ENCODE measurements around the gene ATP8A1.

DNA sequence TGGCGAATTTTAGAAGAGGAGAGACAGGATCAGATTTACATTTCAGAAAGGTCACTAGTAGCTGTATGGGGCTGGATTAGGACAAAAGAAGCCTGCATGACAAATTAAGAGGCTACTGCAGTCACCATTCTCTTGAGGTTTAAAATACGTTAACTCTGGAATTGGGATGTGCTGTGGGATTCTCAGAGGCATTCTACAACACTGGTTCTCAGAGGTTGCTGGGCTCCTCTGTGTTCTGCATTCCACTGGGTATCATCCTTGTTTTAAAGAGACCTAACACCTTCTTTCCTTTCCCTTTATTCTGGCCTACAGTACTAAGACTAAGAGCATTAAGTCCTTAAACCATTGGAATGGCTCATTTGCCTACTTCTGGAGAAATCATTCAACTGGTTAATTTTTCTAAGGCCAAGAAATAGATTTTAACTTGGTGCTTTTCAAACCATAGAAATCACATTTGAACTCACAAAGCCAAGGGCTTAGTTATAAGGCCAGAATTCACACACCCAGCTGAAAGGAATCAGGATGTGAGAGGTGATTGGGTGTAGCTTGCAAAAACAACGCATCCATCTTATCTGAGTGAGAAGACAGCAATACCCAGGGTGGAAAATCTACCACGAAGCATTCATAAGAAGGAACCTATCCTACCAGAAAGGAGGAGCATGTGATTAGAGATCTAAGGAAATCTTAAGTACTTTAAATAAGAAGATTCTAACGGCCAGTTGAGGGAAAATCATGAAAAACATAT lies 143.0 kb downstream of the ATP8A1 start:
- TF ChIP-seq SIX5 (IDR thresholded peaks at IDR 0.05; ENCODE audit: low read depth, low read length) (no peak), TAF1 (IDR thresholded peaks at IDR 0.05; ENCODE audit: low read depth, low read length) (no peak), EP300 (IDR thresholded peaks at IDR 0.05; ENCODE audit: borderline replicate concordance in 1 of 2, low read depth in 2 of 2, low read length in 2 of 2) (no peak)
- TF ChIP-seq, protein P1, sequence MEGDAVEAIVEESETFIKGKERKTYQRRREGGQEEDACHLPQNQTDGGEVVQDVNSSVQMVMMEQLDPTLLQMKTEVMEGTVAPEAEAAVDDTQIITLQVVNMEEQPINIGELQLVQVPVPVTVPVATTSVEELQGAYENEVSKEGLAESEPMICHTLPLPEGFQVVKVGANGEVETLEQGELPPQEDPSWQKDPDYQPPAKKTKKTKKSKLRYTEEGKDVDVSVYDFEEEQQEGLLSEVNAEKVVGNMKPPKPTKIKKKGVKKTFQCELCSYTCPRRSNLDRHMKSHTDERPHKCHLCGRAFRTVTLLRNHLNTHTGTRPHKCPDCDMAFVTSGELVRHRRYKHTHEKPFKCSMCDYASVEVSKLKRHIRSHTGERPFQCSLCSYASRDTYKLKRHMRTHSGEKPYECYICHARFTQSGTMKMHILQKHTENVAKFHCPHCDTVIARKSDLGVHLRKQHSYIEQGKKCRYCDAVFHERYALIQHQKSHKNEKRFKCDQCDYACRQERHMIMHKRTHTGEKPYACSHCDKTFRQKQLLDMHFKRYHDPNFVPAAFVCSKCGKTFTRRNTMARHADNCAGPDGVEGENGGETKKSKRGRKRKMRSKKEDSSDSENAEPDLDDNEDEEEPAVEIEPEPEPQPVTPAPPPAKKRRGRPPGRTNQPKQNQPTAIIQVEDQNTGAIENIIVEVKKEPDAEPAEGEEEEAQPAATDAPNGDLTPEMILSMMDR (IDR thresholded peaks at IDR 0.05; ENCODE audit: control extremely low read depth in 1 of 3, insufficient read depth in 1 of 3, low read depth in 1 of 3, low read length in 3 of 3): no peak
